Activated T-helper 1 cell treated with Interleukin-2 at 50 U/mL for 16 hours (primary cell): ENCODE measurements around the gene BABAM1.
A peak's percentile ranks its signal among the peaks of the same experiment; 100 is the strongest.

Experiments used
- DNase-seq: peaks from one replicate; pipeline ENCODE4 v3.0.0-alpha.2; 2020; ENCODE audit warnings: low read depth

The BABAM1 gene

DNA sequence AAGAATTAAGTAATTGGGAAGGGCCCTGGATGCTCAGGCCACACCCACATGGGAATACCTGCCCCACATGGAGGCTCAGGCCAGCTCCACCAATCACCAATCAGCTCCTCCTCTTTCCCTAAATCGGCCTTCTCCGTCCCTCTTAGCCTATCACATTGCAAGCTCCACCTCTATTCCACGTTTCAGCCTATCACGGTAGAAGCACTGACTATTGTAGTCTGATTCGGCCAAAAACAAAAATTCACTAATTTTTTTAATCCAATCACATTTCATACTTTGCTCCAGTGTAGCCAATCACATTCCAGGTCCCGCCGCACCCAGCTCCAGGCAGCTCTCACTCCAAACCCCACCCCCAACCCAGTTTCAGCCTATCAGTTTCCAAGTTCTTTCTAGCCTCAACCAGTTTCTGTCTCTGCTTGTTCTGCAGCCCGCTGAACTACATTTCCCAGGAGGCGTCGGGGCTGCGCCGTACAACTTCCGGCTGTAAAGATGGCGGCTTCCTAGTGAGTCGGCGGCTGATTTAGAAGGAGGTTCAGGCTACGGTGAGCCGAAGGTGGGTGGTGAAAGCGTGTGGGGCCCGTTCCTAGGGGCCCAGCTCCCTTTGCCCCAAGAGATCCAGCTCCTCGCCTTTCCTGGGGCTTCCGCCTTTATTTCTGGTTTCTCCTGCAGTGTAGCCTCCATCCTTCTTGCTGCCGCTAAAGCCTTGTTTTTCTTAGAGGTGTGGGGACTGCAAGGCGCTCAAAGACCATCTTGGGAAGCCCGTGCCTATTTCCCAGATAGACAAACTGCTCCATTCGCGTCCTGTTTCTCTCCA lies at the start of gene BABAM1:
Gene BABAM1, plus strand, starts transcription at position 469 of the 814 bp plus-strand sequence. CDS start 1,364 bp downstream, outside the sequence.
- peak; percentile 87 for DNase-seq

DNA sequence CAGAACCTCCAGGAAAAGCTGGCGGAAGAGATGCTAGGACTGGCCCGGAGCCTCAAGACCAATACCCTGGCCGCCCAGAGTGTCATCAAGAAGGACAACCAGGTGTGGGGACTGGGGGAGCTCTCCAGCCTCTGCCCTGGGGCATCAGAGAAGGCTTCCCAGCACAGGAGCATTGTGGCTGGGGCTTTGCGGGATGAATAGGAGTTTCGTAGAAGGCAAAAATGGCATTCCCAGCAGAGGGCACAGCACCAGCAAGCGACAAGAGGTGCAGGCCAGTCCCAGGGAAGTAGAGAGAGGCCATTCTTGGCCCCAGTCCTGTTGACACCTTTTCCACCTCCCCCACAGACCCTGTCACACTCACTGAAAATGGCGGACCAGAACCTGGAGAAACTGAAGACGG lies 48.0 kb upstream of the BABAM1 start:
- no peak for DNase-seq

DNA sequence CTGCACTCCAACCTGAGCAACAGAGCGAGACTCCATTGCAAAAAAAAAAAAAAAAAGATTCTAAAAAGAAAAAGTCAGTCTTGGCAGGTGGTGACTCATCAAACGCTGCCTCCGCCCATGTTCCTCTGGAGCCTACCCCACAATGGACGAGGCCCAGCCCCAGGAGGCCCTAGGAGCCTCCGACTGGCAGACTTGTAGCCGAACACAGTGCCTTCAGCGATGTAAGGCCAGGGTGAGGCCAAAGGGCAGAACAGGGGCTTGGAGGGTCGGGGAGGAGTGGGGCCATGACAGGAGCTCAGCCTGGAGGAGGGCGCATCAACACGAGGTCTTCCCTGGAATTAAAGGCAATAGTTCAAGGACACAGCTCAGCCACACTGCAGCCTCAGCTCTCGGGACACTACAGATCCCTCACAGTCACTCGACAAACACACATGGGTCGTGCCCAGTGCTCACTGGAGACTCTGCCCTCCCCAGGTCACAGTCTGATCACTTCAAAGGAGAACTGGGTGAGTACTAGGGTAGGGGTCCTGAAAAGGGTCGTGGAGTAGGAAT lies 47.0 kb upstream of the BABAM1 start:
- DNase-seq, result no peak

- DNase-seq, result no peak
These were observed 42.2 kb upstream of the BABAM1 start for GRCh38 chr19:17225053-17225452.

DNA sequence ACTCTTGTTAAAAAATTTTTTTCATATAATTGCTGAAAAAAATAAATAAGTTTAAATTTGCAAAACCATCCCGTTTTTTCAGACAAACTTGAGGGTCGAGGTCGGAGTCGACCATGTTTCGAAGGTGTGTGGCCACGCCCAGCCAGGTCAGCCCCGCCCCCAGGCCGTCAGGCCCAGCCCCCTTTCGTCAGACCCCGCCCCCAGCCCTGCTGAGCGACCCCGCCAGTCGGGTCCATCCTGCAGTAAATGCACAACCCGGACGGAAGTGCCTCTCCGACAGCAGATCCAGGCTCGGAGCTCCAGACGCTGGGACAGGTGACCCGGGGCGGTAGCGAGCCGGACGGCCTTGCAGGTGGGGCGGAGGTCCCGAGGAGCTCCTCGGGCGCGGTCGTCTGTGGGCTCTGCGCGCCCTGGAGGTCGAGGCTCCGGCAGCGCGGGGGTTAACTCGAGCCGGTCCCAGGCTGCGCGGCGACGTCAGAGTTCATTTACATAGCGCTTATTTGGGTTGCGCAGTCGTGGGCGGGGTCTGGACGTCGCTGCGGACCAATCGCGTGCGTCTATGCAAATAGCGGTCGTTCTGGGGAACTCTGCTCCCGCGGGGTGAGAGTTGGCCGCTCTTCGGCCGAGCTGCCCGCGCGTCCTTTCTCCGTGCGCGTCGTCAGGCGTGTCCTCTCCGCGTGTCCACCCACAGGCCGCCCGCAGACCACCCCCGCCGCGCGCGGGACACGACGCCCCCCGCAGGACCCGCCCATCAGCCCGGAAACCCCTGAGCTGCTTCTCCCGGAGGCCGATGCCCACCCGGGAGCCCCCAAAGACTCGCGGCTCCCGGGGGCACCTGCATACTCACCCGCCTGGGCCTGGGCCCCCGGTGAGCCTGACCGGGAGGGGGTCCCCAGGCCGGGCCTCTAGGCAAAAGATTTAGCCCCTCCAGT lies 41.0 kb upstream of the BABAM1 start, which contains the start of gene OCEL1:
Gene OCEL1, plus strand, starts transcription at position 225 of the 932 bp plus-strand sequence. Its CDS starts 22 bp downstream, at position 247.
- peak; percentile 90 for DNase-seq

- DNase-seq, result no peak
These were observed 39.4 kb upstream of the BABAM1 start for GRCh38 chr19:17227798-17228367.

DNA sequence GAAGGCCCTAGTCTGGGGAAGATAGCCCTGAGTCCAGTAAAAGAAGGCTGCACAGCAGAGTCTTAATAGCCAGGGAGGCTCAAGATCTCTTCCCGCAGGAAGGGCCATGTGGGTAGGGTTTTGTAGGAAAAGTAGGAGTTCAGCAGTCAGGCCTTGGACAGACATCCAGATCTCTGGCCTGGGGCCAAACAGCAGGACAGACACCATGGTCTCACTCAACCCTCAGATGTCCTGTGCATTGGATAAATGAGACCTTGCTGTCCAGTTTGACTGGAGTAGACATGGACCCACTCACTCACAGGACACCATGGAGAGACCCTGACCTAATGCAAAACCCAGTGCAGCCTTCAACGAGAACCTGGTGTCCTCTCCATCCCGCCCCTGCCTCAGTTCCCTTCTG lies 37.4 kb upstream of the BABAM1 start:
- no peak for DNase-seq

- no peak for DNase-seq
These were observed 35.0 kb upstream of the BABAM1 start for GRCh38 chr19:17232258-17232657.

GRCh38 chr19:17234911-17235299 lies 32.3 kb upstream of the BABAM1 start:
- DNase-seq, result peak; percentile 34

DNA sequence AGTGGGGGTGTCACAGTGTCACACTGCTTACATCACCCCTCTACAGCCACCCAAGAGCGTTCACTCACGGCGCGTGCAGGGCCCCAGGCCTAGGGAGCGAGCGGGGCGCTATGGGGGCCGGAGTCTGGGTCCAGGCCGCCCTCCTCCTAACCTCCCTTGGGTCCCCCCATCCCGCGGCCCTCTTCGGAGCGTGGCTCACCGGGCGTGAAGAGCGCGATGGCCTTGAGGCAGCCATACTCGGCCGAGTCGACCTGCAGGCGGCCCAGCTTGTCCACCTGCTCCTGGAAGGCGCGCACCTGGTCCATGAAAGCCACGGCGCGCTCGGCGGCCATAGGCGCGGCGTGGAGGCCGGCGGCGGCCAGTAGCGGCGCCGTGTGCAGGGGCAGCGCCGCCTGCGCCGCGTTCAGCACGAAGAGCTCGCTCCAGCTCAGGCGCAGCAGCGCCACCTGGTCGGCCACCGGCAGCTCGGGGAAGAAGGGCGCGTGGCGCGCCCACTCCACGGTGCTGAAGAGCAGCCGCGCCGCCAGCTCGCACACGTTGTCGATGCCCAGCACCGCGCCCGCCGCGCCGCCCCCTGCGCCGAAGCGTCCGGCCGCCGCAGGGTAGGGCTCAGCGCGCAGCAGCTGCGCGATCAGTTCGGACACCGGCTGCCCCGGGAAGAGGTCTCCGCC lies 31.8 kb upstream of the BABAM1 start:
- peak; percentile 66 for DNase-seq

DNA sequence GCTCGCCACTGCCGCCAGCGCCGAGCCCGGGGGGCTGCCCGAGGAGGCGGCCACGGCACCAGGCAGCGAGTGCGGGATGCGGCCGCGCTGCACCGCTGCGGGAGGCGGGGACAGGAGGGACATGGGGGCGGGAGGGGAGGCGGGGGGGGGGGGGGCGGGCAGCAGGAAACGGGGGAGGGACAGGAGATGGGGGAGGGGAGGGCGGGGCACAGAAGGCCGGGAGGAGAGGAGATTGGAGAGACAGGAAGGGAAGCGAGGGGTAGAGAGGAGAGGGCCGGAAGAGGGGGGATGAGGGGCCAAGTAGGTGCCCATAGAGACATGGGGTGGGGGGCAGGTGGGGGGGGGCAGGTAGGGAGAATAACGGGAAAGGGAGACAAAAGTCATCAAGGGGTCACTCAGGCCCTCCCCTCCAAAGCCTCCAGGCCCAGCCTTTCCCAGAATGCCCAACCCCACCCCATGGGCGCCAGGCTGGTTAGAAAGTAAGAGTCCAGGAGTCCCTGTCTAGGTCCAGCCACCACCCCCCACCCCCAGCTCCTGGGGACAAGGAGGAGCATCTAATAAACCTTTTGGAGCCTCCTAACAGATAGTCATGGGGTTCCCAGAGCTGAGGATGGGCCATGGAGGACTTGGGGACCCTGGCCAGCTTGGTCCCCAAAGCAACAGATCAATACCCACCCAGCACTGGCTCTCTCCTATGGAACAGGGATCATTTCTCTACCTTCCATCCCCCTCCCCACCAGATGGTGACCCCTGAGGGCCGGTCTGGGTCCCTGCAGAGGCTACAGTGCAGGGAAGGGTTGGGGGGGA lies 31.1 kb upstream of the BABAM1 start:
- no peak for DNase-seq

DNA sequence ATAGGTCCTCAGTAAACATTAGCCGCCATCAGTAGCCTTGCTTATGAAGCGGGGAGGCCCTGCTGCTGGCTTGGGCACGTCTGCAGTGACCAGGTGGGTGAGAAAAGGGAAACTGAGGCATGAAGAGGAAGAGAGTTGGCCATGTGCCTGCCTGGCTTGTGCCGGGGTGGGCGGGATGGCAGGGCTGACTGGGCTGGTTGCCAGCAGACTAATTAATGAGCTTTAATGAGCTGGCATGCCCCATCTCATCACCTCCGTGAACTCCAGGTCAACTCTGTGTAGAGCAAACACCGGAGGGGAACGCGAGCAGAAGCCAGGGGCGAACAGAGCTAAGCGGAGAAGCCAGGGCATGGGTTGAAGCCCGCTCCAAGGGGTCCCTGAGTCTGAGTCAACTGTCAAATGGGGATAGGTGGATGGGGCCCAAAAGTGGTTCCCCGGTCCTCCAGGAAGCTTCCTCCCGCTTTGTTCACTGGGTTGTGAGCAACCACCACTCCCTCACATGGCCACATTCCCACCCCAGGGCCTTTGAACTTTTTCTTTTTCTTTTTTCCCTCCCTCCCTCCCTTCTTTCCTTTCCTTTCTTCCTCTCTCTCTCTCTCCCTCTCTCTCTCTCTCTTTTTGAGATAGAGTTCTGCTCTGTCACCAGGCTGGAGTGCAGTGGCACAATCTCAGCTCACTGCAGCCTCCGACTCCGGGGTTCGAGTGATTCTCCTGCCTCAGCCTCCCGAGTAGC lies 30.3 kb upstream of the BABAM1 start:
- no peak for DNase-seq

- DNase-seq, result no peak
These were observed 29.2 kb upstream of the BABAM1 start for GRCh38 chr19:17237747-17238706.

DNA sequence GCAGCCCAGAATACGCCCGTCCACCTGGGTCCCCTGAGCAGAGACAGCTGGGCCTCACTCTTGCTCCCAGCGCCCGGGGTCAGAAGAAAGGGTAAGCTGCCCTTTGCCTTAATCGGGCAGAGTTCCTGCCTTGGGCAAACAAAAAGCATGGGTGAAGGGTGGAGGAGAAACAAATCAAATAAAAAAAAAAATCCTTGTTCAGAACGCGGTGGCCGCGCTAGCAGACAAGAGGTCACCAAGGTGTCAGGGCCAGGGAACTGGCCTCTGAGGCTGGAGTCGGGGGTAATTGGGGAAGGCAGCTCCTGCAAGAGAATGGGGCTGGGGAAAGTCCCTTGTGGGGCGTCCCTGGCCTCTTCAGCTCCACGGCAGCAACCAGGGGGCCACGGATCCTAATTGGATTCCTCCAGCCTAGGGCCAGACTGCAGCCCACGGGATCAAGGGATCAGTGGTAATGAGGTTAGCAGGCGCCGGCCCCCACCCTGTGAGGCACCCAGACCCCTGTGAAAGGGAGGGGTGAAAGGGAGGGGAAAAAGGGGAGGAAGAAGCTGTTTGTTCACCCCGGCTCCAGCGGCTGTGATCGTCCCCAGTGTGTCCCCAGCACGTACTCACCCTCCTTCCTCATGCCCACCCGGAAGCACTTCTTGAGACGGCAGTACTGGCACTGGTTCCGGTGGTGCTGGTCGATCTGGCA lies 27.0 kb upstream of the BABAM1 start:
- no peak for DNase-seq

- no peak for DNase-seq
These were observed 26.3 kb upstream of the BABAM1 start for GRCh38 chr19:17240826-17241399.

GRCh38 chr19:17242431-17243208 lies 24.6 kb upstream of the BABAM1 start:
- no peak for DNase-seq

GRCh38 chr19:17243211-17243829 lies 23.9 kb upstream of the BABAM1 start:
- no peak for DNase-seq
